Measurements from ENCODE around the gene SOX15. TPM values are rescaled to one million over a fixed set of nuclear protein-coding genes. Genes with fewer than 3 reads are reported as not detected.

Gene SOX15
- total RNA-seq, 2 donors from 2014 or later = 0.61 to 1.0 TPM

DNA sequence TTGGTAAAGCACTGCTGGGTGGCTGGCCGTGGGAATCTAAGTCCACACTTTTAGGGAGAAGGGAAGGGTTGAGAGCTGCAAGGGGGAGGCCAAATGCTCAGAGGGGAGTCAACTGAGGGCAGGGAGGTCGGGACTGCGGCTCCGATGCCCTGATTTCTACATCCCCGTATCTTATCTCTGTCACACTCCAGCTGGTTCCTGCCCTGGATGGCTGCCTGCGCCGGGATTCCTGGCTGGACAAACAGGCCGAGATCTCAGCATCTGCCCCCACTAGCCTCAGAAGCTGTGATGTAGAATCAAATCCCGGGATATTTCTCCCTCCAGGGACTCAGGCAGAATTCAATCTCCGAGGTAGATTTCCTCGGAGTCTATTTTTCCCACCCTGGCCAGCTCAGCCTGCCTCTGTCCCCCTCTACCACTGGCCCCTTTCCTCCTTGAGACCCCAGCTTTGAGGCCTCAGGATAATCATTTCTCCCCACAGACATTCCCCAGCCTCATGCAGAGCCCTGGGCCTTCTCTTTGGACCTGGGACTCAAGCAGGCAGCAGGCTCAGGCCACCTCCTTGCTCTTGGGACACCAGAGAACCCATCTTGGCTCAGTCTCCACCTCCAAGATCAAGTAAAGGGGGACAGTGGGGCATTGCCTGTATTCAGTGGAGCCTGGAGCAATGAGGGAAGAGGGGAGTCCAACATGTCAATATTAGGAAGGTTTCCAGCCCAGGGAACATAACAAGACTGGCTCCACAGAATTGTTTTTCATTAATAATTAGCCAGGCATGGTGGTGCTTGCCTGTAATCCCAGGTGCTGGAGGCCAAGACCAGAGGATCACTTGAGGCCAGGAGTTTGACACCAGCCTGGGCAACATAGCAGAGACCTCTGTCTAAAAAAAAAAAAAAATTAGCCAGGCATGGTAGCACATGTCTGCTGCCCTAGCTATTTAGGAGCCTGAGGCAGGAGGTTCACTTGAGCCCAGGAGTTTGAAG, 41.8 kb upstream of the SOX15 start:
- DNase-seq = no peak
- Histone ChIP-seq H3K4me3 (no peak overlapping the region), H3K36me3 (no peaks in the 10 kb centered on the region), H3K9ac (ENCODE audit: low read depth in 2 of 2, low read length in 2 of 2) (no peak overlapping the region), H3K4me1 (peaks cover 2% of the 10 kb centered on the region), H3K27ac (no peak overlapping the region), H3K9me3 (no peaks in the 10 kb centered on the region), H3K27me3 (no peaks in the 10 kb centered on the region)
- intact Hi-C loops (cut with DNase I) = loop anchor here (5.0 kb wide), 1 partner anchor 56 kb away; the partner anchor contains the start of genes TP53 and WRAP53
- TF ChIP-seq, protein P1, sequence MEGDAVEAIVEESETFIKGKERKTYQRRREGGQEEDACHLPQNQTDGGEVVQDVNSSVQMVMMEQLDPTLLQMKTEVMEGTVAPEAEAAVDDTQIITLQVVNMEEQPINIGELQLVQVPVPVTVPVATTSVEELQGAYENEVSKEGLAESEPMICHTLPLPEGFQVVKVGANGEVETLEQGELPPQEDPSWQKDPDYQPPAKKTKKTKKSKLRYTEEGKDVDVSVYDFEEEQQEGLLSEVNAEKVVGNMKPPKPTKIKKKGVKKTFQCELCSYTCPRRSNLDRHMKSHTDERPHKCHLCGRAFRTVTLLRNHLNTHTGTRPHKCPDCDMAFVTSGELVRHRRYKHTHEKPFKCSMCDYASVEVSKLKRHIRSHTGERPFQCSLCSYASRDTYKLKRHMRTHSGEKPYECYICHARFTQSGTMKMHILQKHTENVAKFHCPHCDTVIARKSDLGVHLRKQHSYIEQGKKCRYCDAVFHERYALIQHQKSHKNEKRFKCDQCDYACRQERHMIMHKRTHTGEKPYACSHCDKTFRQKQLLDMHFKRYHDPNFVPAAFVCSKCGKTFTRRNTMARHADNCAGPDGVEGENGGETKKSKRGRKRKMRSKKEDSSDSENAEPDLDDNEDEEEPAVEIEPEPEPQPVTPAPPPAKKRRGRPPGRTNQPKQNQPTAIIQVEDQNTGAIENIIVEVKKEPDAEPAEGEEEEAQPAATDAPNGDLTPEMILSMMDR (IDR thresholded peaks at IDR 0.05) = no peak

DNA sequence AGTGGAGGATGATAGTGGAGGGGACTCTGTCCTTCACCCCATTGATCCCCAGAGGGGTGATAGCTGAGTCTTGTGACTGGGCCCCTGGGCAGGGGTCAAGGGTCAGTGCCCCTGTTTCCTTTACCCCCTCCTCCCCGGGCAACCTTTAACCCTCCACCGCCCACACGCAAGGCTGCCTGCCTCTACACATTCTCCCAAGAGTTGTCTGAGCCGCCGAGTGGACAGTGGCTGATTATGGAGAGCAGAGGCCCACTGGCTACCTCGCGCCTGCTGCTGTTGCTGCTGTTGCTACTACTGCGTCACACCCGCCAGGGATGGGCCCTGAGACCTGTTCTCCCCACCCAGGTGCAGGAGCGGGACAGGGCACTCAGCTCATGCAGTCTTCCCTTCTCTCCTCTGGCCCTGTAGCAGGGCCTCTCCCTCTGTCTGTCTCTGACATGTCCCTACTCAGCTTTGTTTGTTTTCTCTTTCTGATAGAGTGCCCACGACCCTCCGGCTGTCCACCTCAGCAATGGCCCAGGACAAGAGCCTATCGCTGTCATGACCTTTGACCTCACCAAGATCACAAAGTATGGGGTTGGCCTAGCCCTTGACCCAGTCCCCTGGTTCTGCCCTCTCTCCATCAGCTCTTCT, 40.2 kb upstream of the SOX15 start, which contains the start of gene SHBG:
TSS of gene SHBG (plus strand) at position 197 of the 633 bp plus-strand sequence. CDS start at position 235, 38 bp downstream.
- peaks cover 7% of the 10 kb centered on the region for H3K4me1 ChIP-seq
- no peak within 1 kb of the TSS for H3K9ac ChIP-seq (ENCODE audit: low read depth in 2 of 2, low read length in 2 of 2)

DNA sequence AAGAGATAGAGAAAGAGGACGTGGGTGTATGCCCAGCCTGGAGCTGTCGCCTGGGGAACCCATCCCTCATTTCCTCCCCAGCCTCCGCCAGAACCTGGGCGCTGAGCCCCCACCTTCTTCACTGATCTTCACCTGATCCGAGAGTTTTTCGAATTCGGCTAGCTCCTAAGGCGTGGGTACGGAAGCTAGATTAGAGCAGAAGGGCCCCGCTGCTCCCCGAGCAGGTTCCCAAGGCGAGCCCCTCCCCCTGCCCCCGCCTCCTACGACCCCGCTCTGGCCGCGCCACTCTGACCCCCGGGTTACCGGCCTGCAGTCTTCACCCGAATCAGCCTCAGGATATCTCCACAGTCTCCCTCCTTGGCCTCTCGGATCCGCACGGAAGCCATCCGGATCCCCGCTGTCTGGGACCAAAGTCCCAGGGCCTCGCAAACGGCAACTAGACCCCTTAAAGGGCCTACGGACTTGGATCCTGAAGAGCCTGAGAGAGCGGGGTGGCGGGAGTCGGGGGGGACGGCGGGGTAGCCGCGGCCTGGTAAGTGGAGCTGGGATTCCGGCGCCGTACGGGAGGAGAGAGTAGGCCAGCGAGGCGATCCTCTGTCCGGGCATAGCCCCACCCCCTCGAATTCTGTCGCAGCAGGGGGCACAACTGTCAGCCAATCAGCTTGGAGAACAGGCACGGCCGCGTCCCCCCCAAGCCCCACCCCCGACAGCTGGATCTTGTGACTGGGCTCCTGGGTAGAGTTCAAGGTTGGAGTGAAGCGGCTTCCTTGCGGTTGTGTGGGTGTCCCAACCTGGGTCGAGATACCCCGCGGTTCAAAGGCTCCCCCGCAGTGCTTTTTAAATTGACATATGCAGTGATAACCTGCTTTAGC, 37.6 kb upstream of the SOX15 start, which contains the start of gene SAT2:
TSS of gene SAT2 (minus strand) at position 572 of the 872 bp plus-strand sequence. CDS start at position 386, 186 bp downstream.
- H3K4me1 ChIP-seq = peaks cover 7% of the 10 kb centered on the region
- H3K4me3 ChIP-seq = peak within 1 kb of the TSS; percentile 80
- intact Hi-C loops (cut with DNase I) = no loop called here
- no peaks in the 10 kb centered on the region for H3K27me3 ChIP-seq
- no peaks in the 10 kb centered on the region for H3K36me3 ChIP-seq
- peak; percentile 97 for DNase-seq
- peak within 1 kb of the TSS; percentile 86 to 93 for H3K9ac ChIP-seq (ENCODE audit: low read depth in 2 of 2, low read length in 2 of 2)
- H3K27ac ChIP-seq = peak within 1 kb of the TSS; percentile 87
- H3K9me3 ChIP-seq = no peaks in the 10 kb centered on the region
- TF ChIP-seq, protein P1 (IDR thresholded peaks at IDR 0.05) = no peak

More for the DNA sequence above, 40.2 kb upstream of the SOX15 start, which contains the start of gene SHBG:
- no peak within 1 kb of the TSS for H3K4me3 ChIP-seq
- H3K36me3 ChIP-seq = no peaks in the 10 kb centered on the region
- DNase-seq = no peak
- intact Hi-C loops (cut with DNase I) = loop anchor here (5.0 kb wide), 1 partner anchor 57 kb away; the partner anchor contains the start of genes TP53 and WRAP53
- H3K27me3 ChIP-seq = no peaks in the 10 kb centered on the region
- H3K27ac ChIP-seq = no peak within 1 kb of the TSS
- TF ChIP-seq, protein P1 (IDR thresholded peaks at IDR 0.05) = no peak
- H3K9me3 ChIP-seq = no peaks in the 10 kb centered on the region

DNA sequence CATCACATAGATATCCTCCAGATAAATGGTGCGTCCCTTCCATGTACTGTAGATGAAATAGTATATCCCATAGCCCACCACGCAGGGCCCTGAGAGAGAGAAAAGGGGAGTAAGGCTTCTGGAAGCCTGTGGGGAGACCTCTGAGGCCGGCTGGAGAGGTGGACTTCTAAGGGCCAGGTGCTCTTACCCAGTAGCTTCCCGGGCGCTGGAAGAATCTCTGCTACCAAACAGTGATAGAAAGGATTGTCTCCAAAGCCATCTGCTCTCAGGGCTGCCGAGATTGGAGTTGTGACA, 37.0 kb upstream of the SOX15 start:
- Histone ChIP-seq H3K36me3 (no peaks in the 10 kb centered on the region), H3K4me3 (peak overlapping the region; percentile 80), H3K27me3 (no peaks in the 10 kb centered on the region), H3K27ac (peak overlapping the region; percentile 87), H3K9me3 (no peaks in the 10 kb centered on the region), H3K4me1 (peaks cover 7% of the 10 kb centered on the region), H3K9ac (ENCODE audit: low read depth in 2 of 2, low read length in 2 of 2) (peak overlapping the region; percentile 86 to 93)
- peak; percentile 24 for DNase-seq
- intact Hi-C loops (cut with DNase I) = no loop called here
- TF ChIP-seq, protein P1 (IDR thresholded peaks at IDR 0.05) = no peak

Data from colonic mucosa (tissue), 4 donors.